GM12878 (cell line): Measurements from ENCODE around the gene TP73.

Source experiments
- BRCA1 ChIP-seq: IDR thresholded peaks from 2 replicates; pipeline ENCODE4 v1.6.1; 2011; ENCODE audit warnings: low read depth, low read length, improper control_type of control experiment
- CBFB ChIP-seq: IDR thresholded peaks from 2 replicates; pipeline ENCODE4 v1.6.1; 2016; ENCODE audit warnings: antibody characterized with exemption, low read depth
- FOXM1 ChIP-seq: IDR thresholded peaks from 2 replicates; pipeline ENCODE4 v1.6.1; 2012; ENCODE audit warnings: low read depth, mild to moderate bottlenecking, inconsistent platforms, low read length, moderate library complexity
- NBN ChIP-seq: fragments of 450-650 bp; IDR thresholded peaks from 2 replicates; pipeline ENCODE4 v1.6.1; 2016
- POLR2AphosphoS5 ChIP-seq: IDR thresholded peaks from 2 replicates; pipeline ENCODE4 v1.6.1; 2011; ENCODE audit warnings: mild to moderate bottlenecking, low read length, inconsistent platforms
- TBL1XR1 ChIP-seq: IDR thresholded peaks from 2 replicates; pipeline ENCODE4 v1.6.1; 2012; ENCODE audit warnings: low read depth, low read length, improper control_type of control experiment
- TCF12 ChIP-seq: IDR thresholded peaks from 2 replicates; pipeline ENCODE4 v1.6.1; 2011; ENCODE audit warnings: low read depth, mild to moderate bottlenecking, low read length
- YY1 ChIP-seq: IDR thresholded peaks from 2 replicates; pipeline ENCODE4 v1.6.1; 2011; ENCODE audit warnings: low read depth, mild to moderate bottlenecking, low read length
- ZNF274 ChIP-seq: IDR thresholded peaks from one replicate; pipeline ENCODE4 v1.8.0; 2011; ENCODE audit not compliant: insufficient read length, insufficient read depth
- TF ChIP-seq, protein P1 (sequence below), 3 experiments: IDR thresholded peaks in 2 of 3; conservative IDR thresholded peaks in 1 of 3; 2 replicates each; pipeline ENCODE4 v1.5.1; 2011; ENCODE audit warnings: low read depth in 3 of 3, low read length in 3 of 3, mild to moderate bottlenecking in 3 of 3, control low read depth in 2 of 3, moderate library complexity in 2 of 3, inconsistent platforms in 1 of 3, mixed read lengths in 1 of 3; ENCODE audit not compliant: control insufficient read depth in 2 of 3, insufficient read depth in 1 of 3; ENCODE audit errors: extremely low read depth in 1 of 3
- TF ChIP-seq, protein P2 (sequence below): IDR thresholded peaks from 2 replicates; pipeline ENCODE4 v1.6.1; 2012; ENCODE audit warnings: low read depth, low read length, improper control_type of control experiment
- TF ChIP-seq, protein P3 (sequence below): IDR thresholded peaks from 2 replicates; pipeline ENCODE4 v1.6.1; 2012; ENCODE audit warnings: mild to moderate bottlenecking, low read depth, low read length
- TF ChIP-seq, protein P4 (sequence below): fragments of 450-650 bp; IDR thresholded peaks from 2 replicates; pipeline ENCODE4 v1.6.1; 2016; ENCODE audit warnings: mild to moderate bottlenecking

- TF ChIP-seq CBFB (no peak), NBN (no peak), BRCA1 (no peak), ZNF274 (no peak), YY1 (no peak), TCF12 (no peak), POLR2AphosphoS5 (no peak), TBL1XR1 (no peak), FOXM1 (no peak)
- TF ChIP-seq, protein P1, sequence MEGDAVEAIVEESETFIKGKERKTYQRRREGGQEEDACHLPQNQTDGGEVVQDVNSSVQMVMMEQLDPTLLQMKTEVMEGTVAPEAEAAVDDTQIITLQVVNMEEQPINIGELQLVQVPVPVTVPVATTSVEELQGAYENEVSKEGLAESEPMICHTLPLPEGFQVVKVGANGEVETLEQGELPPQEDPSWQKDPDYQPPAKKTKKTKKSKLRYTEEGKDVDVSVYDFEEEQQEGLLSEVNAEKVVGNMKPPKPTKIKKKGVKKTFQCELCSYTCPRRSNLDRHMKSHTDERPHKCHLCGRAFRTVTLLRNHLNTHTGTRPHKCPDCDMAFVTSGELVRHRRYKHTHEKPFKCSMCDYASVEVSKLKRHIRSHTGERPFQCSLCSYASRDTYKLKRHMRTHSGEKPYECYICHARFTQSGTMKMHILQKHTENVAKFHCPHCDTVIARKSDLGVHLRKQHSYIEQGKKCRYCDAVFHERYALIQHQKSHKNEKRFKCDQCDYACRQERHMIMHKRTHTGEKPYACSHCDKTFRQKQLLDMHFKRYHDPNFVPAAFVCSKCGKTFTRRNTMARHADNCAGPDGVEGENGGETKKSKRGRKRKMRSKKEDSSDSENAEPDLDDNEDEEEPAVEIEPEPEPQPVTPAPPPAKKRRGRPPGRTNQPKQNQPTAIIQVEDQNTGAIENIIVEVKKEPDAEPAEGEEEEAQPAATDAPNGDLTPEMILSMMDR (IDR thresholded peaks at IDR 0.05 in 2 of 3, conservative IDR thresholded peaks at IDR 0.05 in 1 of 3; ENCODE audit: control insufficient read depth in 2 of 3, extremely low read depth in 1 of 3, insufficient read depth in 1 of 3, low read depth in 3 of 3, low read length in 3 of 3), result no peak
- TF ChIP-seq, protein P2, sequence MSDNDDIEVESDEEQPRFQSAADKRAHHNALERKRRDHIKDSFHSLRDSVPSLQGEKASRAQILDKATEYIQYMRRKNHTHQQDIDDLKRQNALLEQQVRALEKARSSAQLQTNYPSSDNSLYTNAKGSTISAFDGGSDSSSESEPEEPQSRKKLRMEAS, result no peak
- TF ChIP-seq, protein P3, sequence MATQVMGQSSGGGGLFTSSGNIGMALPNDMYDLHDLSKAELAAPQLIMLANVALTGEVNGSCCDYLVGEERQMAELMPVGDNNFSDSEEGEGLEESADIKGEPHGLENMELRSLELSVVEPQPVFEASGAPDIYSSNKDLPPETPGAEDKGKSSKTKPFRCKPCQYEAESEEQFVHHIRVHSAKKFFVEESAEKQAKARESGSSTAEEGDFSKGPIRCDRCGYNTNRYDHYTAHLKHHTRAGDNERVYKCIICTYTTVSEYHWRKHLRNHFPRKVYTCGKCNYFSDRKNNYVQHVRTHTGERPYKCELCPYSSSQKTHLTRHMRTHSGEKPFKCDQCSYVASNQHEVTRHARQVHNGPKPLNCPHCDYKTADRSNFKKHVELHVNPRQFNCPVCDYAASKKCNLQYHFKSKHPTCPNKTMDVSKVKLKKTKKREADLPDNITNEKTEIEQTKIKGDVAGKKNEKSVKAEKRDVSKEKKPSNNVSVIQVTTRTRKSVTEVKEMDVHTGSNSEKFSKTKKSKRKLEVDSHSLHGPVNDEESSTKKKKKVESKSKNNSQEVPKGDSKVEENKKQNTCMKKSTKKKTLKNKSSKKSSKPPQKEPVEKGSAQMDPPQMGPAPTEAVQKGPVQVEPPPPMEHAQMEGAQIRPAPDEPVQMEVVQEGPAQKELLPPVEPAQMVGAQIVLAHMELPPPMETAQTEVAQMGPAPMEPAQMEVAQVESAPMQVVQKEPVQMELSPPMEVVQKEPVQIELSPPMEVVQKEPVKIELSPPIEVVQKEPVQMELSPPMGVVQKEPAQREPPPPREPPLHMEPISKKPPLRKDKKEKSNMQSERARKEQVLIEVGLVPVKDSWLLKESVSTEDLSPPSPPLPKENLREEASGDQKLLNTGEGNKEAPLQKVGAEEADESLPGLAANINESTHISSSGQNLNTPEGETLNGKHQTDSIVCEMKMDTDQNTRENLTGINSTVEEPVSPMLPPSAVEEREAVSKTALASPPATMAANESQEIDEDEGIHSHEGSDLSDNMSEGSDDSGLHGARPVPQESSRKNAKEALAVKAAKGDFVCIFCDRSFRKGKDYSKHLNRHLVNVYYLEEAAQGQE, result no peak
- TF ChIP-seq, protein P4, sequence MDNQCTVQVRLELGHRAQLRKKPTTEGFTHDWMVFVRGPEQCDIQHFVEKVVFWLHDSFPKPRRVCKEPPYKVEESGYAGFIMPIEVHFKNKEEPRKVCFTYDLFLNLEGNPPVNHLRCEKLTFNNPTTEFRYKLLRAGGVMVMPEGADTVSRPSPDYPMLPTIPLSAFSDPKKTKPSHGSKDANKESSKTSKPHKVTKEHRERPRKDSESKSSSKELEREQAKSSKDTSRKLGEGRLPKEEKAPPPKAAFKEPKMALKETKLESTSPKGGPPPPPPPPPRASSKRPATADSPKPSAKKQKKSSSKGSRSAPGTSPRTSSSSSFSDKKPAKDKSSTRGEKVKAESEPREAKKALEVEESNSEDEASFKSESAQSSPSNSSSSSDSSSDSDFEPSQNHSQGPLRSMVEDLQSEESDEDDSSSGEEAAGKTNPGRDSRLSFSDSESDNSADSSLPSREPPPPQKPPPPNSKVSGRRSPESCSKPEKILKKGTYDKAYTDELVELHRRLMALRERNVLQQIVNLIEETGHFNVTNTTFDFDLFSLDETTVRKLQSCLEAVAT, result no peak
Measured at GRCh38 chr1:3785045-3785444, 132.7 kb downstream of the TP73 start.
